ENCODE results near the gene TECTA. TPM values are rescaled to one million over a fixed set of nuclear protein-coding genes. Genes with fewer than 3 reads are reported as not detected.

Gene TECTA
- total and polyA plus RNA-seq, 11 donors: 0.42 to 1.3 (median 0.95) TPM

- ATAC-seq (no peak), DNase-seq (no peak)
- intact Hi-C loops (cut with DNase I): no loop called here
- Histone ChIP-seq H3K4me3 (no peak overlapping the region), H3K36me3 (peaks cover 0 to 76% (median 24%) of the 10 kb centered on the region in 9 donors), H3K4me1 (peaks cover 0 to 13% (median 8%) of the 10 kb centered on the region in 12 donors), H3K27ac (no peak overlapping the region), H3K9me3 (peaks cover 0 to 2% (median 0%) of the 10 kb centered on the region in 12 donors), H3K27me3 (no peaks in the 10 kb centered on the region)
- TF ChIP-seq POLR2A (IDR thresholded peaks at IDR 0.05) (no peak), CTCF (IDR thresholded peaks at IDR 0.05) (no peak)
- WGBS, 4 donors: 92 to 97% (median 94%) methylated on average over 6 of the region's 6 CpGs
Measured at GRCh38 chr11:121068787-121069186, 32.3 kb upstream of the TECTA start.

- DNase-seq (no peak), ATAC-seq (no peak)
- peaks cover 0 to 13% (median 8%) of the 10 kb centered on the region in 12 donors for H3K4me1 ChIP-seq
- peak overlapping the region in 4 of 12 donors; percentile 3 to 17 (median 12) for H3K27ac ChIP-seq
- H3K9me3 ChIP-seq: peaks cover 0 to 2% (median 0%) of the 10 kb centered on the region in 12 donors
- H3K4me3 ChIP-seq: no peak overlapping the region
- WGBS, 4 donors: 49 to 56% (median 54%) methylated on average over 2 of the region's 2 CpGs
- no peak for TF ChIP-seq CTCF (IDR thresholded peaks at IDR 0.05)
- no peak for TF ChIP-seq POLR2A (IDR thresholded peaks at IDR 0.05)
- H3K36me3 ChIP-seq: peaks cover 0 to 71% (median 15%) of the 10 kb centered on the region in 9 donors
- intact Hi-C loops (cut with DNase I): no loop called here
- H3K27me3 ChIP-seq: no peaks in the 10 kb centered on the region
Measured at GRCh38 chr11:121070951-121071845, 29.8 kb upstream of the TECTA start.

GRCh38 chr11:121071846-121072450 is 29.1 kb upstream of the TECTA start:
- Histone ChIP-seq H3K27me3 (no peaks in the 10 kb centered on the region), H3K4me1 (peaks cover 0 to 13% (median 8%) of the 10 kb centered on the region in 12 donors), H3K4me3 (no peak overlapping the region), H3K36me3 (peaks cover 0 to 67% (median 15%) of the 10 kb centered on the region in 9 donors), H3K27ac (peak overlapping the region in 5 of 12 donors; percentile 3 to 19 (median 15)), H3K9me3 (peaks cover 0 to 2% (median 0%) of the 10 kb centered on the region in 12 donors)
- DNase-seq (no peak), ATAC-seq (no peak)
- intact Hi-C loops (cut with DNase I): no loop called here
- WGBS, 4 donors: 51 to 66% (median 54%) methylated on average over 5 of the region's 5 CpGs
- no peak for TF ChIP-seq POLR2A (IDR thresholded peaks at IDR 0.05)
- no peak for TF ChIP-seq CTCF (IDR thresholded peaks at IDR 0.05)

- no peak for ATAC-seq
- WGBS, 4 donors: 96 to 100% (median 98%) methylated on average over 3 of the region's 3 CpGs
- peaks cover 0 to 27% (median 10%) of the 10 kb centered on the region in 9 donors for H3K36me3 ChIP-seq
- no peaks in the 10 kb centered on the region for H3K4me1 ChIP-seq
- H3K9me3 ChIP-seq: no peaks in the 10 kb centered on the region
- H3K27ac ChIP-seq: no peak overlapping the region
- no peak for DNase-seq
- H3K27me3 ChIP-seq: no peaks in the 10 kb centered on the region
- no peak for TF ChIP-seq POLR2A (IDR thresholded peaks at IDR 0.05)
- TF ChIP-seq CTCF (IDR thresholded peaks at IDR 0.05): no peak
- no peak overlapping the region for H3K4me3 ChIP-seq
- intact Hi-C loops (cut with DNase I): no loop called here
Measured at GRCh38 chr11:121081321-121081720, 19.7 kb upstream of the TECTA start.

All from heart left ventricle (tissue), 16 donors.